DMS114 treated with DMSO at 0.1 percent for 48 hours (cell line): ENCODE measurements around the gene RPL26.

Experiments
- DNase-seq: peaks from one replicate; lab custom pipeline; 2025; ENCODE audit not compliant: unreplicated experiment; lab: John Stamatoyannopoulos, UW

The RPL26 gene

GRCh38 chr17:8332128-8332527, 50.9 kb downstream of the RPL26 start:
- no peak for DNase-seq
